ENCODE data around the gene ATP9A. TPM values are rescaled to one million over a fixed set of nuclear protein-coding genes. Genes with fewer than 3 reads are reported as not detected.

The ATP9A gene
- total and polyA plus RNA-seq, 2 of the 8 experiments (the other 6 are each of a cell fraction or from before 2014, with no cell fraction given), result 5.0 to 6.4 TPM

GRCh38 chr20:51586005-51586440 lies 182.2 kb downstream of the ATP9A start (continued):
- TF ChIP-seq CHD7 (IDR thresholded peaks at IDR 0.05; ENCODE audit: insufficient replicate concordance, low read length) (no peak), BRCA1 (IDR thresholded peaks at IDR 0.05; ENCODE audit: low read depth, low read length) (no peak)

Data from H1 (cell line).